Left renal cortex interstitium (tissue), 4 donors: ENCODE data around the gene ABCB4. TPM values are rescaled to one million over a fixed set of nuclear protein-coding genes. Genes with fewer than 3 reads are reported as not detected.

Experiments used
- DNase-seq, 4 donors: peaks; one replicate each; pipeline ENCODE4 v3.0.0-alpha.2; 2013; ENCODE audit warnings: low read depth in 4 of 4, low spot score in 2 of 4, missing footprints in 1 of 4
- polyA plus RNA-seq, 4 donors: library from polyadenylated mRNA; unstranded; fragments of 120-200 nt; gene quantifications; one replicate each; pipeline ENCODE4 v1.2.1, GENCODE V29; 2013; ENCODE audit not compliant: insufficient read length in 4 of 4

The ABCB4 gene
- polyA plus RNA-seq, 4 donors = 1.4 to 2.8 (median 2.3) TPM

GRCh38 chr7:87427288-87427687, 48.2 kb downstream of the ABCB4 start:
- no peak for DNase-seq

- no peak for DNase-seq
Measured at GRCh38 chr7:87426160-87426559, 49.3 kb downstream of the ABCB4 start.

GRCh38 chr7:87424075-87424474, 51.4 kb downstream of the ABCB4 start:
- DNase-seq = no peak

- DNase-seq = no peak
Measured at GRCh38 chr7:87420173-87420572, 55.3 kb downstream of the ABCB4 start.

GRCh38 chr7:87416682-87417587, 58.5 kb downstream of the ABCB4 start:
- peak in 2 of 4 donors; percentile 34 to 37 for DNase-seq

- DNase-seq = no peak
Measured at GRCh38 chr7:87414794-87415188, 60.7 kb downstream of the ABCB4 start.

GRCh38 chr7:87413951-87414793, 61.3 kb downstream of the ABCB4 start:
- DNase-seq = no peak

GRCh38 chr7:87413029-87413428, 62.5 kb downstream of the ABCB4 start:
- DNase-seq = no peak

GRCh38 chr7:87411186-87411585, 64.3 kb downstream of the ABCB4 start:
- no peak for DNase-seq

- no peak for DNase-seq
Measured at GRCh38 chr7:87404674-87405073, 70.8 kb downstream of the ABCB4 start.

- no peak for DNase-seq
Measured at GRCh38 chr7:87398446-87398845, 77.0 kb downstream of the ABCB4 start.

- no peak for DNase-seq
Measured at GRCh38 chr7:87395442-87396020, 79.9 kb downstream of the ABCB4 start.

GRCh38 chr7:87391020-87391701, 84.3 kb downstream of the ABCB4 start:
- DNase-seq = no peak

GRCh38 chr7:87380905-87381304, 94.6 kb downstream of the ABCB4 start:
- DNase-seq = no peak

GRCh38 chr7:87375662-87376435, 99.6 kb downstream of the ABCB4 start:
- DNase-seq = no peak

GRCh38 chr7:87370660-87371180, 104.8 kb downstream of the ABCB4 start:
- no peak for DNase-seq

GRCh38 chr7:87369216-87369615, 106.3 kb downstream of the ABCB4 start:
- DNase-seq = no peak

- DNase-seq = no peak
Measured at GRCh38 chr7:87364246-87364645, 111.2 kb downstream of the ABCB4 start.

- DNase-seq = no peak
Measured at GRCh38 chr7:87363342-87363741, 112.1 kb downstream of the ABCB4 start.

GRCh38 chr7:87361320-87361719, 114.2 kb downstream of the ABCB4 start:
- no peak for DNase-seq
